Type B pancreatic cell (in vitro differentiated cells): ENCODE results near the gene RAB18. TPM values are rescaled to one million over a fixed set of nuclear protein-coding genes. Genes with fewer than 3 reads are reported as not detected.

ENCODE experiments used
- DNase-seq: peaks from one replicate; pipeline ENCODE4 v3.0.0; 2021; ENCODE audit warnings: mixed read lengths; ENCODE audit not compliant: unreplicated experiment; ENCODE audit errors: extremely low spot score
- H3K27ac Mint-ChIP-seq: 2 replicates; pipeline ENCODE4 v1.8.0; 2021; ENCODE audit warnings: mild to moderate bottlenecking, mixed read lengths
- H3K27me3 Mint-ChIP-seq: 2 replicates; pipeline ENCODE4 v1.8.0; 2021; ENCODE audit warnings: mixed read lengths
- H3K36me3 Mint-ChIP-seq: 2 replicates; pipeline ENCODE4 v1.8.0; 2021; ENCODE audit warnings: mixed read lengths
- H3K4me1 Mint-ChIP-seq: one replicate; pipeline ENCODE4 v1.8.0; 2021; ENCODE audit warnings: mixed read lengths; ENCODE audit not compliant: unreplicated experiment
- H3K4me3 Mint-ChIP-seq: 2 replicates; pipeline ENCODE4 v1.8.0; 2021; ENCODE audit warnings: mild to moderate bottlenecking, mixed read lengths
- H3K9me3 Mint-ChIP-seq: 2 replicates; pipeline ENCODE4 v1.8.0; 2021; ENCODE audit warnings: mixed read lengths
- CTCF ChIP-seq: fragments of 200-600 bp; sonication (generic); conservative IDR thresholded peaks from 2 replicates; pipeline ENCODE4 v1.5.0; 2021; ENCODE audit warnings: antibody characterized with exemption, mild to moderate bottlenecking
- total RNA-seq: library from RNA; stranded (reverse); gene quantifications from 2 replicates; pipeline ENCODE4 v1.2.1, GENCODE V29; 2021; ENCODE audit warnings: low replicate concordance

Gene RAB18
- total RNA-seq, 1 donor from 2014 or later = 81.8 TPM

GRCh38 chr10:27537166-27537565, 33.1 kb downstream of the RAB18 start:
- Mint-ChIP-seq H3K4me3 (no peak overlapping the region), H3K27me3 (no peaks in the 10 kb centered on the region), H3K36me3 (peaks cover 12% of the 10 kb centered on the region), H3K27ac (no peak overlapping the region), H3K9me3 (no peaks in the 10 kb centered on the region), H3K4me1 (no peaks in the 10 kb centered on the region)
- DNase-seq = no peak
- no peak for TF ChIP-seq CTCF

- Mint-ChIP-seq H3K4me1 (no peaks in the 10 kb centered on the region), H3K36me3 (peaks cover 12% of the 10 kb centered on the region), H3K27ac (no peak overlapping the region), H3K4me3 (no peak overlapping the region), H3K9me3 (no peaks in the 10 kb centered on the region), H3K27me3 (no peaks in the 10 kb centered on the region)
- DNase-seq = no peak
- TF ChIP-seq CTCF = no peak
Measured at GRCh38 chr10:27537787-27538186, 33.7 kb downstream of the RAB18 start.

- no peaks in the 10 kb centered on the region for H3K9me3 Mint-ChIP-seq
- H3K36me3 Mint-ChIP-seq = peaks cover 10% of the 10 kb centered on the region
- H3K4me3 Mint-ChIP-seq = no peak overlapping the region
- no peak overlapping the region for H3K27ac Mint-ChIP-seq
- no peak for TF ChIP-seq CTCF
- no peak for DNase-seq
- H3K4me1 Mint-ChIP-seq = no peaks in the 10 kb centered on the region
- no peaks in the 10 kb centered on the region for H3K27me3 Mint-ChIP-seq
Measured at GRCh38 chr10:27540672-27541071, 36.6 kb downstream of the RAB18 start.

GRCh38 chr10:27541796-27542729, 38.0 kb downstream of the RAB18 start:
- Mint-ChIP-seq H3K4me1 (no peaks in the 10 kb centered on the region), H3K9me3 (no peaks in the 10 kb centered on the region), H3K36me3 (peaks cover 11% of the 10 kb centered on the region), H3K27me3 (no peaks in the 10 kb centered on the region), H3K4me3 (no peak overlapping the region), H3K27ac (no peak overlapping the region)
- no peak for TF ChIP-seq CTCF
- no peak for DNase-seq

GRCh38 chr10:27542812-27543211, 38.7 kb downstream of the RAB18 start:
- H3K4me3 Mint-ChIP-seq = no peak overlapping the region
- DNase-seq = no peak
- H3K27ac Mint-ChIP-seq = no peak overlapping the region
- no peaks in the 10 kb centered on the region for H3K4me1 Mint-ChIP-seq
- H3K36me3 Mint-ChIP-seq = peaks cover 18% of the 10 kb centered on the region
- H3K27me3 Mint-ChIP-seq = no peaks in the 10 kb centered on the region
- TF ChIP-seq CTCF = no peak
- no peaks in the 10 kb centered on the region for H3K9me3 Mint-ChIP-seq
